Sigmoid colon (tissue), 7 donors: ENCODE measurements around the gene RNF217. TPM values are rescaled to one million over a fixed set of nuclear protein-coding genes. Genes with fewer than 3 reads are reported as not detected.

Experiments used
- DNase-seq: peaks from one replicate; pipeline ENCODE4 v3.0.0-alpha.2; 2019
- H3K27ac ChIP-seq, 4 donors: fragments of 200-600 bp; sonication (generic); one replicate each; pipeline ENCODE4 v1.5.1; 2016 to 2019; ENCODE audit warnings: mild to moderate bottlenecking in 1 of 4
- H3K27me3 ChIP-seq, 3 donors: fragments of 200-600 bp; sonication (generic); one replicate each; pipeline ENCODE4 v1.5.1; 2019; ENCODE audit warnings: mild to moderate bottlenecking in 1 of 3
- H3K36me3 ChIP-seq, 4 donors: fragments of 200-600 bp; sonication (generic); one replicate each; pipeline ENCODE4 v1.5.1; 2016 to 2019
- H3K4me1 ChIP-seq, 4 donors: fragments of 200-600 bp; sonication (generic); one replicate each; pipeline ENCODE4 v1.5.1; 2017 to 2019
- H3K4me3 ChIP-seq, 4 donors: fragments of 200-600 bp; sonication (generic); one replicate each; pipeline ENCODE4 v1.5.1; 2017 to 2019; ENCODE audit warnings: mild to moderate bottlenecking in 2 of 4, moderate library complexity in 1 of 4
- H3K9me3 ChIP-seq, 4 donors: fragments of 200-600 bp in 3 of 4; sonication (generic) in 3 of 4; one replicate each; pipeline versions ENCODE4 v1.5.1 to v1.6.1; 2013 to 2019
- EP300 ChIP-seq, 4 donors: sonication (generic); formaldehyde crosslinking; IDR thresholded peaks; one replicate each; pipeline ENCODE4 v1.6.1; 2017; ENCODE audit warnings: antibody characterized with exemption in 4 of 4
- POLR2A ChIP-seq, 2 donors: fragments of 450-650 bp; IDR thresholded peaks; one replicate each; pipeline ENCODE4 v1.6.1; 2016; ENCODE audit warnings: antibody characterized with exemption in 2 of 2, mild to moderate bottlenecking in 2 of 2, moderate library complexity in 2 of 2
- POLR2AphosphoS5 ChIP-seq, 4 donors: sonication (generic); formaldehyde crosslinking; IDR thresholded peaks; one replicate each; pipeline ENCODE4 v1.6.1; 2017; ENCODE audit warnings: antibody characterized with exemption in 4 of 4
- WGBS, 2 donors: extraction: QIAGEN DNeasy Blood & Tissue Kit; methylation state at CpG; one replicate each; pipeline ENCODE4 v1.1.7; 2013; 5-methylcytosine and 5-hydroxymethylcytosine counted together
- intact Hi-C: fragments of 100-400 bp; cut with DNase I; formaldehyde crosslinking; loops from one replicate; pipeline ENCODE4 v1.15.1; 2023
- polyA plus RNA-seq, 3 donors: library from polyadenylated mRNA; stranded (reverse); fragments of 200-250 nt; gene quantifications; one replicate each; pipeline ENCODE4 v1.2.3, GENCODE V29; 2013
- total RNA-seq, 4 donors: library from RNA; depleted of rRNA; stranded (reverse); fragments of >200 nt; gene quantifications; one replicate each; pipeline ENCODE4 v1.1.0, GENCODE V29; 2016
- TF ChIP-seq, protein P1 (sequence below), 4 experiments: fragments of 450-650 bp in 3 of 4; fragments of 200-600 bp in 1 of 4; IDR thresholded peaks; one replicate each; pipeline ENCODE4 v1.5.1; 2016 to 2019; ENCODE audit warnings: antibody characterized with exemption in 4 of 4, mild to moderate bottlenecking in 3 of 4, moderate library complexity in 2 of 4
- donor health status: healthy with polysubstance abuse.
- donor health status: Bipolar disorder and iron deficiency.
- donor health status: healthy.

Gene RNF217
- total and polyA plus RNA-seq, 7 donors, result 1.8 to 55.9 (median 35.7) TPM

DNA sequence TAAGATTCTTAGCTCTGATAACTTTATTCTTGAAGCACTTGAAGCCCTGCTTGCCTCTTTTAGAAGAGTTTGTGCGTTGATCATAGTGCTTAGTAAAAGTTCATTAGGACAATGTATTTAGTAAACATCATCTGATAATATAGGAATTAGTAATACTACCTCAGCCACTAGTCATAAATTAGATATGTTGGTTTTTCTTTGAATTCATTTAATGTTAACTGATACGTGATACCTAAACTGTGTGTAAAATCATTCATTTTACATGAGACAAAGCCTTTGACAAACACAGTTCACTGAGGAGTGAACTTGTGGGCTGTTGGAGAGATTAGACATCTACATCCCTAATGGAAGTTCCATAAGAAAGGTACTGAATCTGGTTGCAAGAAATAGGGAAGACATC, 91.6 kb downstream of the RNF217 start:
- Histone ChIP-seq H3K4me3 (no peak overlapping the region), H3K9me3 (no peaks in the 10 kb centered on the region), H3K4me1 (peaks cover 0 to 38% (median 16%) of the 10 kb centered on the region in 4 donors), H3K27ac (no peak overlapping the region), H3K27me3 (no peaks in the 10 kb centered on the region), H3K36me3 (no peaks in the 10 kb centered on the region)
- no peak for DNase-seq
- 93 to 96% methylated on average over 2 of the region's 2 CpGs for WGBS, 2 donors
- intact Hi-C loops, result no loop called here
- TF ChIP-seq, protein P1, sequence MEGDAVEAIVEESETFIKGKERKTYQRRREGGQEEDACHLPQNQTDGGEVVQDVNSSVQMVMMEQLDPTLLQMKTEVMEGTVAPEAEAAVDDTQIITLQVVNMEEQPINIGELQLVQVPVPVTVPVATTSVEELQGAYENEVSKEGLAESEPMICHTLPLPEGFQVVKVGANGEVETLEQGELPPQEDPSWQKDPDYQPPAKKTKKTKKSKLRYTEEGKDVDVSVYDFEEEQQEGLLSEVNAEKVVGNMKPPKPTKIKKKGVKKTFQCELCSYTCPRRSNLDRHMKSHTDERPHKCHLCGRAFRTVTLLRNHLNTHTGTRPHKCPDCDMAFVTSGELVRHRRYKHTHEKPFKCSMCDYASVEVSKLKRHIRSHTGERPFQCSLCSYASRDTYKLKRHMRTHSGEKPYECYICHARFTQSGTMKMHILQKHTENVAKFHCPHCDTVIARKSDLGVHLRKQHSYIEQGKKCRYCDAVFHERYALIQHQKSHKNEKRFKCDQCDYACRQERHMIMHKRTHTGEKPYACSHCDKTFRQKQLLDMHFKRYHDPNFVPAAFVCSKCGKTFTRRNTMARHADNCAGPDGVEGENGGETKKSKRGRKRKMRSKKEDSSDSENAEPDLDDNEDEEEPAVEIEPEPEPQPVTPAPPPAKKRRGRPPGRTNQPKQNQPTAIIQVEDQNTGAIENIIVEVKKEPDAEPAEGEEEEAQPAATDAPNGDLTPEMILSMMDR (IDR thresholded peaks at IDR 0.05), result no peak
- TF ChIP-seq POLR2A (IDR thresholded peaks at IDR 0.05), result no peak
- no peak for TF ChIP-seq EP300 (IDR thresholded peaks at IDR 0.05)
- no peak for TF ChIP-seq POLR2AphosphoS5 (IDR thresholded peaks at IDR 0.05)

DNA sequence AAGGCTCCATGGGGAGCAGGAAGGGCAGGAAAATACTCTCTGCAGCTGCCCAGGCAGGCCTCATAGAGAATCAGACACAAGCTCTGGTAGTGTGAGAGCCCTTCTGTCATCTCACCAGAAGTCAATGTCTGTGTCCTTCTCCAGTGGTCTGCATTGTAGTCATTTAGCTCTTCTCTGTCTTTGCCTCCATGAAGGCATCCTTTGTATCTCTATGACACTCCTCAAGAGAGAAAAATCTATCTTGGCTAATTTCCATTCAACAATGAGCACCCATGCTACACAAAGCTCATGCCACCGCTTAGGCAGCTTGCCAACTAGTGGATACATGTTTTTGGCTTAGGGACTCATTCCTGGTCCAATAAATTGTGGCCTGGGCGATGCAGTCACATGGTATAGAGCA, 92.1 kb downstream of the RNF217 start:
- WGBS, 2 donors, result 91 to 94% methylated on average over 2 of the region's 2 CpGs
- intact Hi-C loops, result no loop called here
- no peak for TF ChIP-seq EP300 (IDR thresholded peaks at IDR 0.05)
- no peak for TF ChIP-seq POLR2A (IDR thresholded peaks at IDR 0.05)
- TF ChIP-seq, protein P1 (IDR thresholded peaks at IDR 0.05), result no peak
- no peak for TF ChIP-seq POLR2AphosphoS5 (IDR thresholded peaks at IDR 0.05)
- no peak overlapping the region for H3K4me3 ChIP-seq
- no peak for DNase-seq
- peaks cover 0 to 43% (median 19%) of the 10 kb centered on the region in 4 donors for H3K4me1 ChIP-seq
- no peaks in the 10 kb centered on the region for H3K27me3 ChIP-seq
- no peak overlapping the region for H3K27ac ChIP-seq
- no peaks in the 10 kb centered on the region for H3K36me3 ChIP-seq
- no peaks in the 10 kb centered on the region for H3K9me3 ChIP-seq

DNA sequence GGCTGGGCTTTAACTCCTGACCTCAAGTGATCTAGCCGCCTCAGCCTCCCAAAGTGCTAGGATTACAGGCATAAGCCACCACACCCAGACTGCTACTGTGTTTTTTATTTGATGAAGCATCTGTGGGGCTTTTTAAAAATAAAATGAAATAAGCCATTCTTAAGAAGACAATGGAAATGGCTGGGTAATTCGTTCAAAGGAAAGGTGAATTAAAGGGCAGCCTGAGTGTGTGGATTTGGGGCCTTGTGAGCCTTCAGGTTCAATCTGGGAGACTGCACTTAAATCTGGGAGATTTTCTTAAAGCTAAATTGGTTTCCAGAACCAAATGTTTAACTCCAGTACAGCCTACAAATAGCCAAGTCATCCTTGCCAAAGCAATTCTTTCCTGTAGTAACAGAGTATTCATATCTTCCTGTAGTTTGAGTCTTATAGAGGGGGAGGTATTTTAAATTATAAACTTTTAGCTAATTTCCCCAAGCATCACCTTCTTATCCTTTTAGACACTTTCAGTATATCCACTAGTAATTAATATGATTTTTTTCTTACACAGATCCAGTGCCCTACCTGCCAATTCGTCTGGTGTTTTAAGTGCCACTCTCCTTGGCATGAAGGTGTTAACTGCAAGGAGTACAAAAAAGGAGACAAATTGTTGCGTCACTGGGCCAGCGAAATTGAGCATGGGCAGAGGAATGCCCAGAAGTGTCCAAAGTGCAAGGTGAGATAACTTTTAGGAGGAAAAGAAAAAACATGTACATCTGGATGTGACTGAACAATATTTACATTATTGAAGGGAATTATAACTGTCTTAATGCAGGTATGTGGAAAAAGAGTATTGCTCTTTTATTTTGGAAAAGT, 95.4 kb downstream of the RNF217 start:
- no peaks in the 10 kb centered on the region for H3K36me3 ChIP-seq
- no peak overlapping the region for H3K4me3 ChIP-seq
- TF ChIP-seq, protein P1 (IDR thresholded peaks at IDR 0.05), result no peak
- no peaks in the 10 kb centered on the region for H3K27me3 ChIP-seq
- H3K27ac ChIP-seq, result peak overlapping the region in 3 of 4 donors; percentile 47 to 64 (median 51)
- intact Hi-C loops, result no loop called here
- H3K9me3 ChIP-seq, result no peaks in the 10 kb centered on the region
- 60 to 81% methylated on average over 5 of the region's 5 CpGs for WGBS, 2 donors
- peaks cover 0 to 31% (median 21%) of the 10 kb centered on the region in 4 donors for H3K4me1 ChIP-seq
- no peak for DNase-seq

DNA sequence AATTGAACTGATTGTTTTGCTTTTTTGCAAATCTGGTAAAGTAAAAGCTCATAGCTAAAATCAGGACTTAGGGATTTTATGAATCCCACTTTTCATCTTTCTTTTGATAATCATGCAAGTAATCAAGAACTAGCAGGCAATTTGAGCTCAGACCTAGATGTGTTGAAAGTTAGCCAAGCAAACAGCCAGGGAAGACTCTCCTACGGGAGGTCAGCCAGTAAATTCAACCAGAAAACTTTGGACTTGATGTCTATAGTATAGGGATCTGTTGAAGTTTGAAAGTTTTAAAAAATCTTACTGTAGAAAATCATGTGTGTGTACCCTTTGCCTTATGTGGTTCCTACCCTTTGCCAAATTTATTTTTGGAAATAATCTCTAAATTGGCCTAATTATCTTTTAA, 96.3 kb downstream of the RNF217 start:
- intact Hi-C loops, result no loop called here
- Histone ChIP-seq H3K36me3 (no peaks in the 10 kb centered on the region), H3K27ac (peak overlapping the region in 3 of 4 donors; percentile 47 to 64 (median 51))

More for the DNA sequence above, 96.3 kb downstream of the RNF217 start:
- H3K9me3 ChIP-seq, result no peaks in the 10 kb centered on the region
- H3K4me3 ChIP-seq, result no peak overlapping the region
- no peak for TF ChIP-seq POLR2AphosphoS5 (IDR thresholded peaks at IDR 0.05)
- no peak for TF ChIP-seq EP300 (IDR thresholded peaks at IDR 0.05)
- no peak for TF ChIP-seq POLR2A (IDR thresholded peaks at IDR 0.05)
- TF ChIP-seq, protein P1 (IDR thresholded peaks at IDR 0.05), result no peak
- DNase-seq, result no peak
- no peaks in the 10 kb centered on the region for H3K27me3 ChIP-seq
- H3K4me1 ChIP-seq, result peaks cover 0 to 31% (median 21%) of the 10 kb centered on the region in 4 donors
- WGBS, 2 donors, result 77 to 85% methylated on average over 1 of the region's 1 CpG
